ENCODE data around the gene MGAT4B.

MGAT4B gene

DNA sequence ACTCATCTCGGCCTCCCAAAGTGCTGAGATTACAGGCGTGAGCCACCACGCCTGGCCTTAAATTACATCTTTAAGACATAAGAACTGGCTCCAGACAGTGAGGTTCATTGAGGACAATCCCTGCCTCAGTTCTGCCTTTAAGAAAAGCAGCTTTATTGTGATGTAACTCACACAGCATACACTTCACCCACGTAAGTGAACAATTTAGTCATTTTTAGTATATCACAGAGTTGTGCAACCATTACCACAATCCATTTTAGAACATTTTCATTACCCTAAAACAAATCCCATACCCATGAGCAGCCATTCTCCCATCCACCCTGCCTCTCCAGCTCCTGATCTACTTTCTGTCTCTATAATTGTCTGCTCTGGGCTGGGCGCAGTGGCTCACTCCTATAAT, 36.9 kb downstream of the MGAT4B start:
- peaks cover 6% of the 10 kb centered on the region for H3K4me1 Mint-ChIP-seq
- no peaks in the 10 kb centered on the region for H3K27me3 Mint-ChIP-seq
- no peak overlapping the region for H3K27ac Mint-ChIP-seq

DNA sequence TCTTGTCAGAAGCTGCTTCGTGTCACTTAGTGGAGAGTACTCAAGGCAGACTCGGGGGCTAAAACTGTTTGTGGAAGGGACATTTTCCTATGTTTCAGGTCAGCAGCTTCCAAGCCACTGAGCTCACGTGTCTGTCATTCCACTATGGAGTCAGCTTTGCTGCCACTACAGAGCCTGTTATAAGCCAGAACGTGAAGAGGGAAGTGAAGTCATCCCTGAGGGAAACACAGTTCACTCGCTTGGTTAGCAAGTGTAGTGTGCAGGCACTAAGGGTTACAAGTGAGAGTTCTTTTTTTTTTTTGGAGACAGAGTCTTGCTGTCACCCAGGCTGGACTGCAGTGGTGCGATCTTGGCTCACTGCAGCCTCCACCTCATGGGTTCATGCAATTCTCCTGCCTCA, 37.4 kb downstream of the MGAT4B start:
- CTCF ChIA-PET, result no interaction called here
- H3K27ac Mint-ChIP-seq, result no peak overlapping the region
- no peak for DNase-seq
- peaks cover 49% of the 10 kb centered on the region for H3K36me3 Mint-ChIP-seq
- no peak overlapping the region for H3K4me3 Mint-ChIP-seq
- H3K4me1 Mint-ChIP-seq, result peaks cover 6% of the 10 kb centered on the region
- no peaks in the 10 kb centered on the region for H3K27me3 Mint-ChIP-seq
- no peaks in the 10 kb centered on the region for H3K9me3 Mint-ChIP-seq

More for the DNA sequence above, 36.9 kb downstream of the MGAT4B start:
- CTCF ChIA-PET, result no interaction called here
- Mint-ChIP-seq H3K4me3 (no peak overlapping the region), H3K36me3 (peaks cover 52% of the 10 kb centered on the region), H3K9me3 (no peaks in the 10 kb centered on the region)
- no peak for DNase-seq

DNA sequence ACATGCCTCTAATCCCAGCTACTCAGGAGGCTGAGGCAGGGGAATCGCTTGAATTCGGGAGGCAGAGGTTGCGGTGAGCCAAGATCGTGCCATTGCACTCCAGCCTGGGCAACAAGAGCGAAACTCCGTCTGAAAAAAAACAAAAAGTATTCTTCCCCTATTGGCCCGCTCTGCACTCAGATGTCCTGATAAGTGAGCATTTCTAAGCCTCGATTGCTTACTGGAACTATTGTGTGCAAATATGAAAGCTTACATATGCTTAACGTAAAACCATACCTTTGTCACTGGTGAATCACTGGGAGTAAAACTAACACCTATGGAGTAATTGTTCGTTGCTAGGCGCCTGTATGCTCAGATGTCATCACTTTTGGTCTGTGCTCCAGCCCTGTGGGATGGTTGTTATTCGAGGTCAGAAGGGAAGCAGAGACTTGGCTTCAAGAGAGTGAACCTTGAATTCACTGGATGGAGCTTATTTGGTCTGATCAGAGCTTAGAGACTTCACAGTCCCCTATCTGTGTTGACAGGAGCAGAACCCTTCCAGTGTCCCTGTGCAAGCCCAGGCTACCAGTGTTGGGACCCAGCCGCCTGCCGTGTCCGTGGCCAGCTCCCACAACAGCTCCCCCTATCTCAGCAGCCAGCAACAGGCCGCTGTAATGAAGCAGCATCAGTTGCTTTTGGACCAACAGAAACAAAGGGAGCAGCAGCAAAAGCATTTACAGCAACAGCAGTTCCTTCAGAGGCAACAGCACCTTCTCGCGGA, 38.2 kb downstream of the MGAT4B start:
- DNase-seq, result no peak
- Mint-ChIP-seq H3K4me1 (peaks cover 9% of the 10 kb centered on the region), H3K27ac (no peak overlapping the region), H3K36me3 (peaks cover 44% of the 10 kb centered on the region), H3K4me3 (no peak overlapping the region), H3K9me3 (no peaks in the 10 kb centered on the region), H3K27me3 (no peaks in the 10 kb centered on the region)
- CTCF ChIA-PET, result no interaction called here

DNA sequence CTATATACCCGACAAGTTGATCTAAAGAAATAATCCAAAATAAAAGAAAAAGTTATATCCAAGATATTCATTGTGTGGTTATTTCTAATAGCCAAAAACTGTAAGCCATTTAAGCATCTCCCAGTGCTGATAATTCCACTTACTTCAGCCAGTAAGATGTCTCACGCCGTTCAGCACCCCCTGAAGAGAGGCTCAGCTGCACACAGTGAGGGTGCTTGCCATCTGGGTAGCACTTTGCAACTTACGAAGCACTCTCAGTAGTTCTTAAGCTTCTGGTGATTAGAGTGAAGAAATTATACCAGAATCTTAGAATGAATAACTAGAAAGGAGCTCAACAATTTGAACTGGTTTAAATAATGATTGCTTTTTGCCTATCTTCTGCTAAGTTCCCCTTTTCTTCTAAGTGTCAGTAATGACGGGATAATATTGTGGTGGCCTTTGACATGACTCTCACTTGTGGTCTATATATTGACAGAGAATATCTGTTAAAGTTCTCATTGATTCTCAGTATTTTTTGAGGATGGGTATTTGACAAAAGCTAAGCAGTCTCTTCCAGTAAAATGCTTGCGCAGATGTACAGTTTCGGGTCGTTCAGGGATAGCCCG, 39.1 kb downstream of the MGAT4B start:
- Mint-ChIP-seq H3K27ac (no peak overlapping the region), H3K27me3 (no peaks in the 10 kb centered on the region), H3K9me3 (no peaks in the 10 kb centered on the region), H3K36me3 (peaks cover 40% of the 10 kb centered on the region), H3K4me1 (peaks cover 18% of the 10 kb centered on the region), H3K4me3 (no peak overlapping the region)
- DNase-seq, result no peak
- CTCF ChIA-PET, result interaction anchor here (0.9 to 1.2 kb wide), 2 partner anchors 17 to 69 kb away, joined by 3 to 4 read pairs; no protein-coding TSS in a partner anchor

DNA sequence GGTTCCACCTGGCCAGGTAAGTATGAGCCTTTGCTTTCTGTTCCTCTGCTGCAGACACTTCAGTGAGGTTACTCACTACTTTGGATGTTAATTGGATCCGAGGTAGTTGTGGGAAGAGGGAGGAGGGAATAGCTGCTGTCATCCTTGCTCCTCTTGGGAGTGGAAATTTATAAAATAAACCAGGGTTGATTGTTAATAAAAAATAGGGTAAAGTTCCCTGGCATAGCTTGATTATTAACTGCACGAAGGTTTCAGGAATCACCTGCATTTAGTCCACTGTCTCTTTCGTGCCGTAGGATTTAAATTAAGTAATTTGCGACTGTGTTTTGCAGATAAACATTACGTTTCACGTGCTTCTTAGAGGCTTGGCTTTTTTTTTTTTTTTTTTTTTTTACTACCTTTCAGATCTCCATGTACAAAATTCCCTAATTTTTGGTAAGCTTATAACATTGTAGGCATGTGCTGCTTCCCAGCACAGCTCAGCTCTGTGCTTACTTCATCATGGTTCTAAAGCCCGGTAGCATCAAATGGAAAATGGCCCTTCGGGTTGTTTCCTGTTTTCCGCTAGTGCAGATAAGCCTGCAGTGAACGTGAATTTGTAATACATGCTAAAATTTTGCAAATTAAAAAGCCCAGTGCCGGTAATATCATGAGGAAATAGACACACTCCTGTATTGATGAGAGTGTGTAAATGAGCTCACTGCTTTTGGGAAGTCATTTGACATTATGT, 39.8 kb downstream of the MGAT4B start:
- peaks cover 39% of the 10 kb centered on the region for H3K36me3 Mint-ChIP-seq
- H3K27ac Mint-ChIP-seq, result no peak overlapping the region
- H3K27me3 Mint-ChIP-seq, result no peaks in the 10 kb centered on the region
- H3K4me3 Mint-ChIP-seq, result no peak overlapping the region
- DNase-seq, result no peak
- CTCF ChIA-PET, result interaction anchor here (0.9 to 1.2 kb wide), 2 partner anchors 17 to 70 kb away, joined by 3 to 4 read pairs; no protein-coding TSS in a partner anchor
- H3K4me1 Mint-ChIP-seq, result peaks cover 25% of the 10 kb centered on the region
- H3K9me3 Mint-ChIP-seq, result no peaks in the 10 kb centered on the region

DNA sequence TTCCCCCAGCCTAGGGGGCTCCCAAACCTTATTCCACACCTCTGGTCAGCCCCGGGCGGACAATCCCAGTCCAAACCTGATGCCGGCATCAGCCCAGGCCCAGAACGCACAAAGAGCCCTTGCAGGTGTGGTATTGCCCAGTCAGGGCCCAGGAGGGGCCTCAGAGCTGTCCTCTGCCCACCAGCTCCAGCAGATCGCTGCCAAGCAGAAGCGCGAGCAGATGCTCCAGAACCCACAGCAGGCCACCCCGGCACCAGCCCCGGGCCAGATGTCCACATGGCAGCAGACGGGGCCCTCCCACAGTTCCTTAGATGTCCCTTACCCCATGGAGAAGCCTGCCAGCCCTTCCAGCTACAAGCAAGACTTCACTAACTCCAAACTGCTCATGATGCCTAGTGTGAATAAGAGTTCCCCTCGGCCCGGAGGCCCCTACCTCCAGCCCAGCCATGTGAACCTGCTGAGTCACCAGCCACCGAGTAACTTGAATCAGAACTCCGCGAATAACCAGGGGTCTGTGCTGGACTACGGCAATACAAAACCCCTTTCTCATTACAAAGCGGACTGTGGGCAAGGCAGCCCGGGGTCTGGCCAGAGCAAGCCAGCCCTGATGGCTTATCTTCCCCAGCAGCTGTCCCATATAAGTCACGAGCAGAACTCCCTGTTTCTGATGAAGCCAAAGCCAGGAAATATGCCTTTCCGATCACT, 40.5 kb downstream of the MGAT4B start:
- H3K36me3 Mint-ChIP-seq, result peaks cover 35% of the 10 kb centered on the region
- H3K27ac Mint-ChIP-seq, result no peak overlapping the region
- DNase-seq, result no peak

DNA sequence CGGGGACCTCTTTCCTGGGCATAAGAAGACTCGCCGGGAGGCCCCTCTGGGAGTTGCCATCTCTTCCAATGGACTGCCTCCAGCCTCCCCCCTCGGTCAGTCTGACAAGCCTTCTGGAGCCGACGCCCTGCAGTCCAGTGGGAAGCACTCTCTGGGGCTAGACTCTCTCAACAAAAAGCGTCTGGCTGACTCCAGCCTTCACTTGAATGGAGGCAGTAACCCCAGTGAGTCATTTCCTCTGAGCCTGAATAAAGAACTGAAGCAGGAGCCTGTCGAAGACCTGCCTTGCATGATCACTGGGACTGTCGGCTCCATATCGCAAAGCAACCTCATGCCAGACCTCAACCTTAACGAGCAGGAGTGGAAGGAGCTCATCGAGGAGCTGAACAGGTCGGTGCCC, 41.3 kb downstream of the MGAT4B start:
- DNase-seq, result no peak
- H3K27ac Mint-ChIP-seq, result no peak overlapping the region
- H3K9me3 Mint-ChIP-seq, result no peaks in the 10 kb centered on the region
- peaks cover 27% of the 10 kb centered on the region for H3K36me3 Mint-ChIP-seq
- H3K4me3 Mint-ChIP-seq, result no peak overlapping the region
- no peaks in the 10 kb centered on the region for H3K27me3 Mint-ChIP-seq
- peaks cover 33% of the 10 kb centered on the region for H3K4me1 Mint-ChIP-seq
- CTCF ChIA-PET, result interaction anchor here (1.2 to 4.0 kb wide), 2 partner anchors 15 to 30 kb away, joined by 4 to 32 read pairs; partner anchors contain the start of gene LTC4S

More for the DNA sequence above, 40.5 kb downstream of the MGAT4B start:
- CTCF ChIA-PET, result interaction anchor here (1.2 kb wide), 1 partner anchor 16 kb away, joined by 4 read pairs; no protein-coding TSS in a partner anchor
- peaks cover 30% of the 10 kb centered on the region for H3K4me1 Mint-ChIP-seq
- H3K4me3 Mint-ChIP-seq, result no peak overlapping the region
- H3K9me3 Mint-ChIP-seq, result no peaks in the 10 kb centered on the region
- no peaks in the 10 kb centered on the region for H3K27me3 Mint-ChIP-seq

DNA sequence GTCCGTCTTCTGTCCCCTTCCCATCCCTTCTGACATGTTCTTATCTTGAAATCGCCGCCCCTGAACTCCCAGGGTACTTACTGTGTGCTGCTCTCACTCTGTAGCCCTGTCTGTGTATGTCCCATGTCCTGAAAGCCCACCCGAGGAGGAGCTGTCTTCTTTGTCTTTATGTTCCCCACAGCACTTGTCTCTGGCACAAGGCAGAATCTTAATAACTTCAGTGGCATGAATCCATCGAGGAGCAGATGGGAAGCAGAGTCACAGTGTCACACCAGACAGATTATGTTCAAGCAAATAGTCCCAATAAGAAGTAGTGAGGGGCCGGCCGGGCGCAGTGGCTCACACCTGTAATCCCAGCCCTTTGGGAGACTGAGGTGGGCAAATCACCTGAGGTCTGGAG, 42.6 kb downstream of the MGAT4B start:
- H3K27ac Mint-ChIP-seq, result no peak overlapping the region
- CTCF ChIA-PET, result interaction anchor here (1.0 to 4.0 kb wide), 6 partner anchors 9 to 73 kb away, joined by 3 to 32 read pairs (median 10); partner anchors contain the start of gene LTC4S
- peaks cover 46% of the 10 kb centered on the region for H3K4me1 Mint-ChIP-seq
- H3K9me3 Mint-ChIP-seq, result no peaks in the 10 kb centered on the region
- no peak for DNase-seq
- H3K27me3 Mint-ChIP-seq, result no peaks in the 10 kb centered on the region
- no peak overlapping the region for H3K4me3 Mint-ChIP-seq
- H3K36me3 Mint-ChIP-seq, result peaks cover 20% of the 10 kb centered on the region

DNA sequence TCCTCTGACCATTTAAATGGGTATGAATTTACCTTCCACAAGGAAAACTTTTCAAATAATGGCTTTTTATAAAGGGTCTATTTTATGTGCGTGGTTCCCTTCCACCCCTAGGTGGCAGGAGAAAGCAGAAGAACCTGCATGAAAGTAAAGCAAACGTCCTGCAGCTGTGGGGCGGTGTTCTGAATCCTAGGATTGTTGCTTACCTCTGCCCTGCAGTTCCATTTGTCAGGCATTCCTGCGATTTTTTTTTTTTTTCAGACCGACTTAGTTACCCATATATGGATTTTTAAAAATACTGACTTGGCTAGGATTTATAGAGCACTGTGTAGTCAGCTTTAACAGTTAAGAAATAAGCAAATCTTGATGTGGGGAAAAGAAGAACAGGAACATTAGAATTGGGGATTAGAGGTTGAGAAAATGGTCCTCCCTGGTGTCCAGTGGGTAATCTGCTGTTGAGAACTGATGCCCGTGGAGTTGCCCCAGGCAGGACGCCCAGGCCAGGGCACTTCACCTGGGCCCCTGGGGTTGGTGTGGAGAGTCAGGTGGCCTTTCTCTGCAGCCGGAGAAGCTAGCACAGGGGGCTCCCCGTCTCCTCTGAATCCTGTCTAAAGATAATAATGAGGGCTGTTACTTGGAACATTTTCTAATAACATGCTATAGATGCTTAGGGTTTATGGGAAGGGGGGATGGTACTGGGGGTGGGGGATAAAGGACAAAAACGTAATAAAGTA, 43.3 kb downstream of the MGAT4B start:
- no peak overlapping the region for H3K27ac Mint-ChIP-seq
- H3K36me3 Mint-ChIP-seq, result peaks cover 18% of the 10 kb centered on the region
- CTCF ChIA-PET, result interaction anchor here (0.6 to 4.0 kb wide), 27 partner anchors 8 to 330 kb away, joined by 3 to 32 read pairs (median 4); partner anchors contain the start of genes LTC4S and MAML1
- DNase-seq, result peak; percentile 69
- H3K9me3 Mint-ChIP-seq, result no peaks in the 10 kb centered on the region
- no peaks in the 10 kb centered on the region for H3K27me3 Mint-ChIP-seq
- peaks cover 48% of the 10 kb centered on the region for H3K4me1 Mint-ChIP-seq
- no peak overlapping the region for H3K4me3 Mint-ChIP-seq

DNA sequence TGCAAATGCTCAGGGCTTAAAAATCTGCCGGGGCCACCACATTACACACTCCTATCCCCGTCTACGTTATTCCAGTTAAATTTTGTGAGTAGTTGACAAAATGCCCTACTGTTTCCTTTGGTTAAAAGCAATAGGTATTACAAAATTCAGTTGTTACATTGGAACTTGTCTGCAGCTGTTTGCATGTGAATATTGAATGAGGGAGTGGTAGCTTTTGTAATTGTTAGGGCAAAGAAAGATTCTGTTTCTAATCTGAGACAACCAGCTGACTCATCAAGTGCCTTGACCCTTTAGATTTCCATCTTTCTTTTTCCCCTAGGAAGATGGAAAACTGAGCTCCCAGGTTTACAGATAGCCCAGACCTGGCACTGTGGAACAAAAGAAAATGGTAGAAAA, 43.9 kb downstream of the MGAT4B start:
- Mint-ChIP-seq H3K36me3 (peaks cover 16% of the 10 kb centered on the region), H3K27me3 (no peaks in the 10 kb centered on the region), H3K9me3 (no peaks in the 10 kb centered on the region), H3K4me3 (no peak overlapping the region), H3K27ac (no peak overlapping the region), H3K4me1 (peaks cover 48% of the 10 kb centered on the region)
- DNase-seq, result no peak
- CTCF ChIA-PET, result interaction anchor here (0.6 to 4.0 kb wide), 27 partner anchors 8 to 330 kb away, joined by 3 to 32 read pairs (median 4); partner anchors contain the start of genes LTC4S, MAML1 and MRNIP

DNA sequence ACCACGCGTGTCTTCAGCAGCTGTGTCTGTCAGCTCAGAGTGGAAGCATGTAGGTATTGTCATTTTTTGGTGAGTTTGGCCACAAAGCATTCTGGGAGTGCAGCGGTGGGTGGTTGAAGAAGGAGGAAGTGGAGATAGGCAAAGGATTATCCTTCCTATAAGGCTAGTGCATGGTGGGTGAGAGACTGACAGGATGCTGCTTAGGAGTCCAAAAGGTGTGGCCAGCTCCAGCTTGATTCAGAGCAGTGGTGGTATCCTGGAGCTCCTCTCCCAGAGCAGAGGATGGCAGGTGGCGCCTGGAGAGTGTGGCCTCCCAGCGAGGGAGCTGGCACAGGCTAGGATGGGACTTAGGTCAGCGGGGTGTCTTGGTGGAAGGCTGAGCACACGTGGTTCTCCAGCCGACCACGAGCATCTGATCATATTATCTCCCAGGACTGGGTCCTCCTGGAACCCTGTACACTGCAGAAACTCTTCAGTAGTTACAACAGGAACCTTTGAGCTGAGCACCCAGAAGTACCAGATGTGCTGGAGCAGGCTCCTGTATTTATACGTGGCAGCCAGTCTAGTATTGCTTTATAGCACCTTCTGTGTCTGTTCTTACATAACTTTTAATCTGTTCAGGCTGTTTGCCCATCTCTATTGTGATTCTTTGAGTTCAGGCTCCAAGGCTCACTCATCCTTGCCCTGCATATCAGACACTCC, 44.4 kb downstream of the MGAT4B start:
- peaks cover 48% of the 10 kb centered on the region for H3K4me1 Mint-ChIP-seq
- H3K9me3 Mint-ChIP-seq, result no peaks in the 10 kb centered on the region
- no peak overlapping the region for H3K4me3 Mint-ChIP-seq
- peak; percentile 65 for DNase-seq
- H3K27ac Mint-ChIP-seq, result peak overlapping the region; percentile 63
- H3K27me3 Mint-ChIP-seq, result no peaks in the 10 kb centered on the region
- peaks cover 12% of the 10 kb centered on the region for H3K36me3 Mint-ChIP-seq
- CTCF ChIA-PET, result interaction anchor here (0.6 to 4.0 kb wide), 22 partner anchors 8 to 710 kb away, joined by 3 to 32 read pairs (median 4); partner anchors contain the start of genes LTC4S and MRNIP

DNA sequence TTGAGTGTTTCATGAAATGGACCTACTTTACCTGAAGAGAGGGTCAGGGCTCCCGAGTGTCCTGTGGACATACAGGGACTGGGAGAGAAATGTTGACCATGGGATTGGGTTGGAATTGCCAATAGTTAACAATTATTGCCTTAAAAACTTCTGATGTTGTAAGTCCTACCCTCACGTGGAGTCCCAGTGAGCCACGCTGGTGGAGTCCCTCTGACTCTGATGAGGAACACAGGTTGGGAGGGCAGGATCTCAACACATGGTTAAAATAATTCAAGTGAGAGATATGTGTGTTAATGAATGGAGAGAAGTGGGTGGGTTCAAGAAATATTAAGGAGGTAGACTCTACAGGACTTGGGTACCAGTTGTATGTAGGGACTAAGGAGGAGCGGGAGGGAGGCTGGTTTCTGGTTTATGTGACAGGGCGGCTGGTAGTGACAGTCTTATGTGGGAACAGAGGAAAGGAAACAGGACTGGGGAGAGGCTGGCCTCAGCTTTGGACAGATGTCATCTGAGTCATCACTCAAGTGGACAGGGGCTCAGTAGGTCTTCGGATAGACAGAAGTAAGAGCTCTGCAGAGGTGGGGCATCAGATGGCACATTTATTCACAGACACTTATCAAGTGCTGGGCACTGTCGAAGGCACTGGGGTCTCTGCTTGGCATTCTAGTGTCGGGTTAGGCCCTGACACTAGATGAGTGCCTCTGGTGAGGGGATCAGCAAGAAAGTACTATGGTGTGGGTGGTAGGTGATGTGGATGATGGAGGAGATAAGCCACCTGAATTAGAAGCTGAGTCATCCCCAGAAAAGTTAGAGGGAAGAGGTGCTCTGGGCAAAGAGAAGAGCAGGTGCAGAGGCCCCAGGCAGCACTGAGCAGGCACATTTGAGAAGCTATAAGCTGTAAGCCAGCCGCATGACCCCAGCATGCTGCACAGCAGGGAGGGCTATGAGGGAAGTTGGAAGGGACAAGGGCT, 46.8 kb downstream of the MGAT4B start:
- H3K4me3 Mint-ChIP-seq, result no peak overlapping the region
- CTCF ChIA-PET, result no interaction called here

More for the DNA sequence above, 46.8 kb downstream of the MGAT4B start:
- Mint-ChIP-seq H3K9me3 (no peaks in the 10 kb centered on the region), H3K4me1 (peaks cover 52% of the 10 kb centered on the region), H3K27me3 (no peaks in the 10 kb centered on the region), H3K27ac (no peak overlapping the region), H3K36me3 (peaks cover 9% of the 10 kb centered on the region)
- DNase-seq, result no peak

Measured in activated naive CD4-positive, alpha-beta T cell treated with anti-CD3 and anti-CD28 coated beads, Interleukin-2, amount 10 ng/mL, durations not matched to agents 7 days and 5 days (primary cell).